Naive B cell (primary cell): Measurements from ENCODE around the gene SLC22A4. TPM values are rescaled to one million over a fixed set of nuclear protein-coding genes. Genes with fewer than 3 reads are reported as not detected.

ENCODE experiments used
- ATAC-seq, 2 donors: fragments of 150-1000 bp; cut with Tn5 transposase; 2 replicates each; pipeline ENCODE4 v1.10.0; 2021; ENCODE audit warnings: low read depth in 2 of 2, mild to moderate bottlenecking in 2 of 2, moderate library complexity in 2 of 2
- DNase-seq: peaks from one replicate; pipeline ENCODE4 v3.0.0; 2022
- H3K27ac Mint-ChIP-seq, 6 donors: one replicate each; pipeline ENCODE4 v1.8.0; 2020 to 2022; ENCODE audit warnings: mild to moderate bottlenecking in 6 of 6, mixed read lengths in 6 of 6, moderate library complexity in 5 of 6, inconsistent platforms in 2 of 6
- H3K27me3 Mint-ChIP-seq, 3 donors: one replicate each; pipeline ENCODE4 v1.8.0; 2021 to 2022; ENCODE audit warnings: mixed read lengths in 3 of 3, mild to moderate bottlenecking in 1 of 3
- H3K36me3 Mint-ChIP-seq, 2 donors: one replicate each; pipeline ENCODE4 v1.8.0; 2020 to 2022; ENCODE audit warnings: mixed read lengths in 2 of 2, inconsistent platforms in 1 of 2, mild to moderate bottlenecking in 1 of 2
- H3K4me1 Mint-ChIP-seq, 3 donors: one replicate each; pipeline ENCODE4 v1.8.0; 2020 to 2022; ENCODE audit warnings: mixed read lengths in 3 of 3, inconsistent platforms in 1 of 3, mild to moderate bottlenecking in 1 of 3, moderate library complexity in 1 of 3
- H3K4me3 Mint-ChIP-seq, 8 donors: one replicate each; pipeline ENCODE4 v1.8.0; 2020 to 2022; ENCODE audit warnings: mild to moderate bottlenecking in 8 of 8, mixed read lengths in 8 of 8, moderate library complexity in 8 of 8, inconsistent platforms in 2 of 8
- H3K9me3 Mint-ChIP-seq, 7 donors: one replicate each; pipeline ENCODE4 v1.8.0; 2020 to 2022; ENCODE audit warnings: mixed read lengths in 7 of 7, mild to moderate bottlenecking in 5 of 7, inconsistent platforms in 2 of 7, moderate library complexity in 1 of 7
- polyA plus RNA-seq, 6 donors: library from polyadenylated mRNA; unstranded; fragments of 300-500 nt; fragmentation: Illumina TruSeq; gene quantifications; one replicate each; pipeline ENCODE4 v1.2.3, GENCODE V29; 2021; ENCODE audit warnings: low read depth in 6 of 6

Gene SLC22A4
- not detected for polyA plus RNA-seq

GRCh38 chr5:132293992-132294727, at the start of gene SLC22A4:
SLC22A4 (plus strand) TSS chr5:132294394; CDS start chr5:132294617, 223 bp downstream.
- Mint-ChIP-seq H3K36me3 (no peaks in the 10 kb centered on the region), H3K27me3 (peaks cover 28 to 54% (median 42%) of the 10 kb centered on the region in 3 donors), H3K4me1 (peaks cover 12 to 19% (median 12%) of the 10 kb centered on the region in 3 donors), H3K27ac (peak within 1 kb of the TSS in 3 of 6 donors; percentile 52 to 76 (median 56)), H3K9me3 (no peaks in the 10 kb centered on the region), H3K4me3 (peak within 1 kb of the TSS; percentile 81 to 96 (median 92))
- DNase-seq (peak; percentile 49), ATAC-seq (peak; percentile 79 to 81)

GRCh38 chr5:132245593-132245992, 48.6 kb upstream of the SLC22A4 start:
- Mint-ChIP-seq H3K9me3 (peaks cover 19 to 62% (median 42%) of the 10 kb centered on the region in 7 donors), H3K4me1 (no peaks in the 10 kb centered on the region), H3K27ac (peak overlapping the region in 1 of 6 donors; percentile 68), H3K4me3 (no peak overlapping the region), H3K27me3 (peaks cover 4 to 26% (median 8%) of the 10 kb centered on the region in 3 donors), H3K36me3 (peaks cover 14 to 38% of the 10 kb centered on the region in 2 donors)
- no peak for DNase-seq
- ATAC-seq, result no peak

GRCh38 chr5:132246806-132247205, 47.4 kb upstream of the SLC22A4 start:
- H3K36me3 Mint-ChIP-seq, result peaks cover 14 to 38% of the 10 kb centered on the region in 2 donors
- H3K9me3 Mint-ChIP-seq, result peaks cover 19 to 55% (median 40%) of the 10 kb centered on the region in 7 donors

GRCh38 chr5:132250547-132250946, 43.6 kb upstream of the SLC22A4 start:
- H3K27me3 Mint-ChIP-seq, result peaks cover 11 to 21% (median 17%) of the 10 kb centered on the region in 3 donors
- no peaks in the 10 kb centered on the region for H3K4me1 Mint-ChIP-seq
- H3K4me3 Mint-ChIP-seq, result no peak overlapping the region
- DNase-seq, result no peak
- peaks cover 6 to 24% (median 17%) of the 10 kb centered on the region in 7 donors for H3K9me3 Mint-ChIP-seq
- no peak overlapping the region for H3K27ac Mint-ChIP-seq
- ATAC-seq, result no peak
- H3K36me3 Mint-ChIP-seq, result peaks cover 9 to 15% of the 10 kb centered on the region in 2 donors

More at GRCh38 chr5:132246806-132247205, 47.4 kb upstream of the SLC22A4 start:
- no peak for DNase-seq
- no peak for ATAC-seq
- Mint-ChIP-seq H3K4me1 (no peaks in the 10 kb centered on the region), H3K4me3 (no peak overlapping the region), H3K27ac (no peak overlapping the region), H3K27me3 (peaks cover 8 to 26% (median 17%) of the 10 kb centered on the region in 3 donors)

- Mint-ChIP-seq H3K9me3 (peaks cover 0 to 17% (median 10%) of the 10 kb centered on the region in 7 donors), H3K27ac (no peak overlapping the region), H3K27me3 (peaks cover 18 to 27% (median 24%) of the 10 kb centered on the region in 3 donors), H3K4me1 (peaks cover 0 to under 1% (median 0%) of the 10 kb centered on the region in 3 donors), H3K4me3 (no peak overlapping the region), H3K36me3 (peaks cover 3 to 7% of the 10 kb centered on the region in 2 donors)
- DNase-seq, result no peak
- no peak for ATAC-seq
Measured at GRCh38 chr5:132251220-132251725, 42.9 kb upstream of the SLC22A4 start.

- H3K9me3 Mint-ChIP-seq, result peaks cover 0 to 3% (median 0%) of the 10 kb centered on the region in 7 donors
- no peak for ATAC-seq
Measured at GRCh38 chr5:132253008-132253441, 41.2 kb upstream of the SLC22A4 start.

GRCh38 chr5:132253452-132254320, 40.5 kb upstream of the SLC22A4 start:
- DNase-seq (no peak), ATAC-seq (no peak)
- Mint-ChIP-seq H3K27ac (peak overlapping the region in 1 of 6 donors; percentile 16), H3K9me3 (peaks cover 0 to 3% (median 0%) of the 10 kb centered on the region in 7 donors), H3K27me3 (peaks cover 27 to 43% (median 33%) of the 10 kb centered on the region in 3 donors), H3K36me3 (no peaks in the 10 kb centered on the region), H3K4me1 (peaks cover 0 to 6% (median 3%) of the 10 kb centered on the region in 3 donors), H3K4me3 (no peak overlapping the region)

More at GRCh38 chr5:132253008-132253441, 41.2 kb upstream of the SLC22A4 start:
- Mint-ChIP-seq H3K36me3 (no peaks in the 10 kb centered on the region), H3K4me1 (peaks cover 0 to 6% (median 3%) of the 10 kb centered on the region in 3 donors), H3K4me3 (no peak overlapping the region), H3K27ac (no peak overlapping the region), H3K27me3 (peaks cover 27 to 37% (median 33%) of the 10 kb centered on the region in 3 donors)
- DNase-seq, result no peak

GRCh38 chr5:132254321-132254977, 39.7 kb upstream of the SLC22A4 start:
- H3K4me3 Mint-ChIP-seq, result no peak overlapping the region
- H3K27me3 Mint-ChIP-seq, result peaks cover 27 to 49% (median 33%) of the 10 kb centered on the region in 3 donors
- peaks cover 0 to 1% (median 0%) of the 10 kb centered on the region in 7 donors for H3K9me3 Mint-ChIP-seq
- no peaks in the 10 kb centered on the region for H3K36me3 Mint-ChIP-seq
- H3K27ac Mint-ChIP-seq, result no peak overlapping the region
- DNase-seq, result no peak
- ATAC-seq, result no peak
- H3K4me1 Mint-ChIP-seq, result peaks cover 0 to 6% (median 3%) of the 10 kb centered on the region in 3 donors

GRCh38 chr5:132256086-132256782, 38.0 kb upstream of the SLC22A4 start:
- ATAC-seq, result no peak
- Mint-ChIP-seq H3K27me3 (peaks cover 27 to 50% (median 34%) of the 10 kb centered on the region in 3 donors), H3K4me3 (peak overlapping the region in 6 of 8 donors; percentile 30 to 84 (median 68)), H3K9me3 (peaks cover 0 to 1% (median 0%) of the 10 kb centered on the region in 7 donors), H3K27ac (peak overlapping the region in 1 of 6 donors; percentile 70), H3K4me1 (peaks cover 0 to 6% (median 3%) of the 10 kb centered on the region in 3 donors), H3K36me3 (no peaks in the 10 kb centered on the region)
- DNase-seq, result no peak

- Mint-ChIP-seq H3K4me1 (peaks cover 0 to 6% (median 3%) of the 10 kb centered on the region in 3 donors), H3K9me3 (peaks cover 0 to 1% (median 0%) of the 10 kb centered on the region in 7 donors), H3K27ac (peak overlapping the region in 1 of 6 donors; percentile 70), H3K36me3 (no peaks in the 10 kb centered on the region), H3K4me3 (peak overlapping the region in 6 of 8 donors; percentile 30 to 84 (median 68)), H3K27me3 (peaks cover 27 to 47% (median 30%) of the 10 kb centered on the region in 3 donors)
- DNase-seq, result no peak
- ATAC-seq, result no peak
Measured at GRCh38 chr5:132256783-132257130, 37.4 kb upstream of the SLC22A4 start.

GRCh38 chr5:132257131-132258101, 36.8 kb upstream of the SLC22A4 start, which contains the start of gene PDLIM4:
PDLIM4 (plus strand) TSS chr5:132257696; CDS start chr5:132257735, 39 bp downstream.
- ATAC-seq (peak in 1 of 2 donors; percentile 28), DNase-seq (no peak)
- H3K27me3 Mint-ChIP-seq, result peaks cover 27 to 47% (median 30%) of the 10 kb centered on the region in 3 donors
- H3K9me3 Mint-ChIP-seq, result peaks cover 0 to 1% (median 0%) of the 10 kb centered on the region in 7 donors
- peak within 1 kb of the TSS in 1 of 6 donors; percentile 70 for H3K27ac Mint-ChIP-seq
- peaks cover 0 to 6% (median 3%) of the 10 kb centered on the region in 3 donors for H3K4me1 Mint-ChIP-seq
- H3K36me3 Mint-ChIP-seq, result no peaks in the 10 kb centered on the region
- H3K4me3 Mint-ChIP-seq, result peak within 1 kb of the TSS in 6 of 8 donors; percentile 38 to 84 (median 68)
